Activated CD4-positive, alpha-beta T cell treated with anti-CD3 and anti-CD28 coated beads, Interleukin-2, amount 50 U/mL, for 1 hour (primary cell): ENCODE data around the gene CCR9.
"Not testable (repeated sequence)": the region's sequence is repeated elsewhere in the genome, so short reads cannot be mapped to it uniquely, and the experiment has no call there.

Source experiments
- DNase-seq: peaks from one replicate; pipeline ENCODE4 v3.0.0-alpha.2; 2020

The CCR9 gene

DNA sequence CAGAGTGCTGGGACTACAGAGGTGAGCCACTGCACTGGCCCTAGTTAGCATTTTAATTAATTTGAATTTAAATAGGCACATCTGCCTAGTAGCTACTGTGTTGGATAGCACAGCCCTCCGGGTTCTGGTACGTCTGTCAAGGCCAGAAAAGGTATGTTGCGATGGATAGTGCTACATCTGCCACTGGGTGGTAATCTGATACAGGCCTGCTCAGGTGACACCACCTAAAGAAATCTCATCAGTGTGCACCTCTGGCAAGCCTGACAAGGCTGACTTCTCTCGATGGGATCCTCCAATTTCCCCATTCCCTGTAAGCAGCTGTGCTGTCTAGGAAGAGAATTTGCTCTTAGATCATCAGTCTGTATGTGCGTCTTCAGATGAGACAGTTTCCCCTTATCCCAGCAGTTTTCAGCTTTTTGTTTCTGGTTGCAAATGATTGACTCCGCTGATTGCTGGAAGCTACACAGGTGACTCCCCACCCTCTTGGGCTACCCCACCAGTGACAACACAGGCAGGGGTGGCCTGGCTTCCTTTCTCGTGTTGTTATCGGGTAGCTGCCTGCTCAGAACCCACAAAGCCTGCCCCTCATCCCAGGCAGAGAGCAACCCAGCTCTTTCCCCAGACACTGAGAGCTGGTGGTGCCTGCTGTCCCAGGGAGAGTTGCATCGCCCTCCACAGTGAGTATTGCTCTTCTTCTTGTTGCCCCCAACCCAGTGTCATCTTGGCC is at the start of gene CCR9:
Gene CCR9, plus strand, starts transcription at position 565 of the 727 bp plus-strand sequence. CDS start 8,391 bp downstream, outside the sequence.
- DNase-seq: no peak

- no peak for DNase-seq
Observed at GRCh38 chr3:45838466-45838865, 47.9 kb upstream of the CCR9 start.

GRCh38 chr3:45841420-45841756 is 45.0 kb upstream of the CCR9 start:
- DNase-seq: no peak

DNA sequence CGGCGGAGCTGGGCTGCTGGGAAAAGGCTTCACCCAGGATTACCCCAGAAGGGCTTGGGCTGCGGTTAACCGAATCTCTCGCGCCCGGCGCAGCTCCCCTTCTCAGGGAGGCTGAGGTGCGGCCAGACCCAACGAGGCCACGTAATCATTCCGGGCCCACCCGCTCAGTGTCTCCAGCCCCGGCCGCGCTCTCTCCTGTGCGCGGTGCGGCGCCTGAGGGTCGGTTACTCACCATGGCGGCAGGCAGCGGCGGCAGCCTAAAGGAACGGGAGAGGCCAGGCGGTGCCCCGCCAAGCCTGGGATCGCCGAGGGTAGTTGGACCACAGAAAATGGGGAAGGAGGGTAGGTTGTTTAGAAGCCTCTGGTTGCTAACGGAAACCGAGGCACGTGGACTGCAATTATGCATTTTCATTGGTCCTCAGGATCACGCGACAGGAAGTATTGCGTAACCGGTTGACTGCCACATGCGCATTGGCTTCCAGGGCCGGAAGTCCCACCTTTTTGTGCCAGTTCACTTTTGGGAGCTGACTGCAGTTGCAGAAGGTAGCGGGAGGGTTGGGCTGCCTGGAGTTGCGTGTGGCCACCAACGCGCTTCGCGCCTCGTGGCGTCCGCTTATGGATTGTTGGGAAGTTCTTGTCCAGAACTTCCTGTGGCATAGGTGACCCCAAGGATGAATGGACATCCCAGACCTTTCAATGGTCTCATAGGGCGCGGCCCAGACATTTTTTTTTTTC is 44.4 kb upstream of the CCR9 start, which contains the start of gene LZTFL1:
Gene LZTFL1, minus strand, starts transcription at position 363 of the 735 bp plus-strand sequence. Its CDS starts 128 bp downstream, at position 235.
- peak; percentile 84 for DNase-seq

DNA sequence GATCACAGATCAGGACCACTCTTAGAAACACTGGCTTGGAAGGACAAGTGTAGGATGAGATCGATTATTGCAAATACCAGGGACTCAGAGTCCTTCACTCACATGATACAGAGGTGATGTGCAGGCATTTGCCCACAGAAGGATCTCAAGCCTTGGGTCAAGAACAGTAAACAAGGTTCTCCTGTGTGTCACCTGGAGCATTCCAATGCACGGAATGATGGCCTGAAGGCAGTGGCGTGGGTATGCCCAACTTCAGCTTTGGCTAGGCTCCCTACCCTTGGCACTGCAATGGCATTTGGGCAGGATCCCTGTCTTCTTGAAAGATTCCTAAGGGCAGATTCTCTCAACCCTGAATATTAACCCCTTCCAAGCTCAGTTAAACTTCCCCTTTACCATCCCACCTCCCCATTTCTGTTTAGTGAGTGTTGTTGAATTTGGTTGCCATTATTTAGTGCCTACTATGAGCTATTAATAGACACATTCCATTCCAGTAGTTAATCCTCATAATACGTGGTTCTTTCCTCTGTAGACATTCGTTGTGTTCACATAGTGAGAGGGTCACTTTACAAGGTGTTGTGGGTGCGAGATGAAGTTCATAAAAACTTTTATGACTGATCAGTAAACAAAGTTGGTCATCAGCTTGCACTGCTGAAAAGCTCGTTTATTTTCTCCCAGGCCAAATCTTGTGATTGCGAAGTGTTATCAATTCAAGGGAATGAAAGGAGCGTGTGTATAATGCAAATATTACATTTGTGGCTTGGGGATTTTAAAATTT is 43.3 kb upstream of the CCR9 start:
- no peak for DNase-seq

- no peak for DNase-seq
Observed at GRCh38 chr3:45844616-45845015, 41.7 kb upstream of the CCR9 start.

- DNase-seq: no peak
Observed at GRCh38 chr3:45848392-45848791, 38.0 kb upstream of the CCR9 start.

GRCh38 chr3:45852828-45853227 is 33.5 kb upstream of the CCR9 start:
- DNase-seq: no peak

DNA sequence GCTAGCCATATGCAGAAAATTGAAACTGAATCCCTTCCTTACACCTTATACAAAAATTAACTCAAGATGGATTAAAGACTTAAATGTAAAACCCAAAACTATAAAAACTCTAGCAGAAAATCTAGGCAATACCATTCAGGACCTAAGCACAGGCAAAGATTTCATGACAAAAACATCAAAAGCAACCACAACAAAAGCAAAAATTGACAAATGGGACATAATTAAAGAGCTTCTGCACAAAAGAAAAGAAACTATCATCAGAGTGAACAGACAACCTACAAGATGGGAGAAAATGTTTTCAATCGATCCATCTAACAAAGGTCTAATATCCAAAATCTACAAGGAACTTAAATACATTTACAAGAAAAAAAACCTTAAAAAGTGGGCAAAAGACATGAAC is 30.0 kb upstream of the CCR9 start:
- DNase-seq: not testable (repeated sequence)

- DNase-seq: not testable (repeated sequence)
Observed at GRCh38 chr3:45857024-45857423, 29.3 kb upstream of the CCR9 start.

DNA sequence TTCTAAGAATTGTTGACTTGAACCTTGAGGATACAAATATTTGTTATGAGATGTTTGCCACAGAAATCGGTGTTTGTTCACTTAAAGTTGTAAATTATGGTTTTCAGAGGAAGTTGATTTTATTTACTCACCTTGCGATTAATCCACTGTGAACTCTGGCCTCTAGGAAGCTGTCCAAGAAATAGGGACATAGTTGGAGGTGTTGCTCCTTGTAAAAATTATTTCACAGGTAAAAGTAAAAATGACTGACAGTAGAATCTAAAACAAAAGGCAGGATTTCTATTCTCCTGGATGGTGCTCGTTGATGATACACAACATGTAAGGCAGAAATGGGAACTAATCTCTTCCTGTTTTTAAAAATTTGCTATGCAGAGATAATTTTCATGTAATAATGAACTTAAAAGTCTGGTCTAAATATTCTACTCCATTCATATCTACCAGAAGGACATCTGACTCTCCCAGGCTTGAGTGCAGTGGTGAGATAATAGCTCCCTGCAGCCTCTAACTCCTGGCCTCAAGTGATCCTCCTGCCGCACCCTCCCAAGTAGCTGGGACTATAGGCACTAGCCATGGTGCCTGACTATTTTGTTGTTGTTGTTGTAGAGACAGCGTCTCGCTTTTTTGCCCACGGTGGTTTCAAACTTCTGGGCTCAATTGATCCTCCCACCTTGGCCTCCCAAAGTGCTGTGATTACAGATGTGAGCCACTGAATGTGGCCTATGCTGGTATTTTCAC is 27.4 kb upstream of the CCR9 start:
- no peak for DNase-seq

- no peak for DNase-seq
Observed at GRCh38 chr3:45860481-45860880, 25.9 kb upstream of the CCR9 start.

GRCh38 chr3:45861043-45861719 is 25.2 kb upstream of the CCR9 start:
- DNase-seq: no peak

- DNase-seq: no peak
Observed at GRCh38 chr3:45864760-45865519, 21.4 kb upstream of the CCR9 start.

DNA sequence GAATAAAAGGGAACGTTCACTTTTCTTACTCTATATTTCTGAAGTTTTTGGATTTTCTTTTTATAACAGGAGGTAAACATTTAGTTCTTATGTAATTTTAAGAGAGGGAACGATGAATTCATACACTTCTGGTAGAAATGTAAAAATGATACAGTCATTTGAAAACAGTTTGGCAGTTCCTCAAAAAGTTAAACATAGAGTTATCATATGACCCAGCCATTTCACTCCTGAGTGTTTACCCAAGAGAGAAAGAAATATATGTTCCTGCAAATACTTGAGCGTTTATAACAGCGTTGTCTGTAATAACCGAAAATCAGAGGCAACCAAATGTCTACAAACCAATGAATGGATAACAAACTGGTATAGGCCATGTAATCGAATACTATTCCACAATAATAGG is 20.8 kb upstream of the CCR9 start:
- no peak for DNase-seq

DNA sequence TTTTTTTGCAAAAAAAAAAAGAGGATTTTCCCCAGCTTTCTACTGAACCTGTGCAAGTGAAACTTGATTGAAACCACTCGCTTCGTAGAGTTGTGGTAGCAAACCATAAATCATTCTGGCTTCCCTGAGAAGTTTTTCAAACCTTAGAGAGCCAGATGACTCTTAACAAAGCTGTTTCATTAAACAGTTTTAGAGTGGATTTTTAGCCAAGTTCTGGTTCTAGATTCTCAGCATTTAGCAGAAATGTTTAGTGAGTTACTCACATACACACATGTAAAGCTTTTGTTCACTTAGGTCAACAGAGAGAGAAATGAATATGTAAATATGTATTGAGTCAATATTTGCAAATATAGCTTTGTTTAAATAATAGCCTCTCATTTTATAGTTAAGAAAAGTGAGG is 18.1 kb upstream of the CCR9 start:
- no peak for DNase-seq

GRCh38 chr3:45868650-45869049 is 17.7 kb upstream of the CCR9 start:
- no peak for DNase-seq

DNA sequence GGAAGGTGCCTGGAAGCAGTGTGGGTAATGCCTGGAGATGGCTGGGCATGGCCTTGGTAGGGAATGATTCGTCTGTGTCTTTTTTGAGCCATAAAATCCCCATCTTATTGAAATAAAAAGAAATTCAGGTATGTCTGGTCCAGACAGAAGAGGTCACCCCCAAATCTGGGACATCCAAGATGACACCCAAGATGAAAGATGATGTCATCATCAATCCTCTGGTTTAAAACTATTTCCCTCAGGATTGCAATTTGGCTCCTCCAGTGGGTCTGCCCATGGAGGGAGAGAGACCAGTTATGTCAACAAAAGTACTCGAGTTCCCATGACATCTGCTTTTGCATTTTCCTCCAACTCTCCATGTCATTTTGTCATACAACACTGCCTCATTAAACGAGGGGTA is 16.7 kb upstream of the CCR9 start:
- no peak for DNase-seq

DNA sequence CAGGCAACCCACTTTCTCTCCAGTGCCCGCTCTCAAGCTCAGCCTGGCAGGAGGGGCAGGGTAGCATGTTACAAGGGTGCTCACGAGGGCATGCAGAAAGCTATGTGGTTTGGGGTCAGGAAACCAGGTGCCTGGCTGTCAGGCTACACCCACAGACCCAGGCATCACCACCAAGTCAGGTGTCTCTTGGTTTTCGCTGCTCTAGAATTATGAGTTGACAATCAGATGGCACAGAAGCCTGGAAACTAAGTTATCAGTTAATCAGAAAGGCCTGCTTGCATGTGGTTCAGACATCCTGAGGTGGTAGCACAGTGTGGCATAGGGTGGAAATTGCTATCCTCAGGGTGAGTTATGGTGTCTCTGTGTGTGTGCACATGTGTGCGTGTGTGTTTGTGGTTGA is 16.2 kb upstream of the CCR9 start:
- DNase-seq: peak; percentile 68

- DNase-seq: no peak
Observed at GRCh38 chr3:45871780-45872179, 14.6 kb upstream of the CCR9 start.

DNA sequence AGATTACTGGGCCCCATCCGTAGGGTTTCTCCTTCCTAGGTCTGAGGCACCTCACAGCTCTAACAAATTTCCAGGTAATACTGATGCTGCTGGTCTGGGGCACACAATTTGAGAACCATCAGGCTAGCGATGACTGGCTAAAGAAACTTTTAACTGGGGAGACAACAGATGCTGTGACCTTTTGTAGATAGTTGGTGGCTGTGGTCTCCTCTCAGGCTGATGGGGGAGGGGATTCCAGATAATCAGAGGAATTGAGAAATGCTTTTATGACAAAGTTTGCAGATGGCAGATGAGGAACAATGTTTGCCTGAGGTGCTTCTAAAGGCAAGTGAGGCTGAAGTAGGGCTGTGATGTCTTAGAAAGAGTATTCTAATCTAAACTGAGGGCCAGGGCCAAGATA is 13.8 kb upstream of the CCR9 start:
- no peak for DNase-seq

DNA sequence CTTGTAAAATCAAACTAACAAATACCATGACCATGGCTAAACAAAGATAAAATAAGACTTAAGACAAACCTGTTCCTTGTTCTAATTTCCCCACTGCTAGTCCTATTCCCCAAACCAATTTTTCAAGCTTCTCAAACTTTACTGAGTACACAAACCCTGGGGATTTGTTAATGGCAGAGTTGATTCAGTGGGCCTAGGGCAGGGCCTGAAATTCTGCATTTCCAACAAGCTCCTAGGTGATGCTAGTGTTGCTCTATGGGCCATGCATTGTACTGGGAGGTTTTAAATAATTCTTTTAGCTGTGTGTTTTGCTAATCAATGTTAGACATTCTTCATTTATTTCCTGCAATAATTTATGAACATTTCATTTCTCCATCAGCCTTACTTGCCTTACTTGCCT is 13.3 kb upstream of the CCR9 start:
- no peak for DNase-seq
